Activated T-helper 1 cell treated with anti-CD3 and anti-CD28 coated beads, Interleukin-2, amount 50 U/mL, for 16 hours (primary cell): ENCODE measurements around the gene PATE4.
"Not testable (repeated sequence)": the region's sequence is repeated elsewhere in the genome, so short reads cannot be mapped to it uniquely, and the experiment has no call there.

Experiments
- DNase-seq, 2 donors: peaks; one replicate each; pipeline ENCODE4 v3.0.0-alpha.2; 2020; ENCODE audit warnings: low read depth in 1 of 2, low spot score in 1 of 2

Gene PATE4, protein sequence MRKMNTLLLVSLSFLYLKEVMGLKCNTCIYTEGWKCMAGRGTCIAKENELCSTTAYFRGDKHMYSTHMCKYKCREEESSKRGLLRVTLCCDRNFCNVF

DNA sequence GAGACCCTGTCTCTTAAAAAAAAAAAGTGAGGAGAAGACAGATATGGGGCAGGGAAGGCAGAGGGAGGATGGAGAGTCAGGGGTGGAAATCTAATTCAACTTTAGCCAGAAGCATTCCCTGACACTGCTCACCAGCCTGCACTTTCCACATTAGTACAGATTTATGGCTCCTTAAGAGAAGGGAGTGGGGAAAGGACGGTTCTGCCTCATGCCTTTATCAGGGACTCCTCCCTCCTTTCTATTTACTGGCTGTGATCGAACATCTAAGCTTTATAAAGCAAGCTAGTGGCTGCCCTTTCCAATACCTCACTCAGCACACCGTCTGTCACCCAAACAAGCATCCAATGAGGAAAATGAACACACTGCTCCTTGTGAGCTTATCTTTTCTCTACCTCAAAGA is at the start of gene PATE4:
Gene PATE4, plus strand, starts transcription at position 301 of the 400 bp plus-strand sequence. Its CDS starts 44 bp downstream, at position 345.
- DNase-seq: no peak

DNA sequence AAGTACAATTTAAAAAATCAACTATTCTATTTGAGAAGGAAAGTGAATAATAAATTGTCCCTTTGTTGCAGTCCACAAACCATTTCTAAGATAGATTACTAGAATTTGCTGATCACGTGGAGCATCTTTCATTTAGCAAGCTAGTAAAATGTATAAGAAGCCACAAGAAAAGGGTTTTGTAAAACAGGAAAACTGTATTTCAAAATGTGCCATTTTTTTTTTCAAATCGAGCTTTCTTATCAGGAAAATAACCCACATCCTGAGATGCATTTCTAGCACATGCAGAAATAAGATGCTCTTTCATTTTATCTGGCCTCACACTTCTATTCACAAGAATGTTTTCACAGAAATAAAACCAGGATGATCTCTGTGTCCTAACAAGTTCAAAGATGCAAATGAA is 48.4 kb upstream of the PATE4 start:
- no peak for DNase-seq

DNA sequence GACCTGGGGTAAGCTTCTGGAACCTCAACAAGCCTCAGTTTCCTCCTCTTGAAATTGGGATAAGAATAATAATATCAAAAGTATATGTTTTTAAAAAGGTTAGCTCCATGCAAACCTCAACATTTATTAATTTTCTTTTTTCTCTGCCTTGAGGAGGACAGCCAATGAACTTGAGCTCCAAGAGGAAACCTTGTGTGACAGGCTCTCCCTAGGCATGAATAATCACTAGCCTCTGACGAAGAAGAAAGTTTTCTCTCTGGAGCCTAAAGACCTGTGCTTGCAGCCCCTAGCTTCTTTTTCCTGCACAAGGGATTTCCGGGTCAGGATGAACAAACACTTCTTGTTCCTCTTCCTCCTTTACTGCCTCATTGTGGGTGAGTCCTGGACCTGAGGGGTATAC is 45.3 kb upstream of the PATE4 start, which contains the start of gene PATE3:
Gene PATE3, plus strand, starts transcription at position 301 of the 400 bp plus-strand sequence. Its CDS starts 25 bp downstream, at position 326.
- DNase-seq: no peak

DNA sequence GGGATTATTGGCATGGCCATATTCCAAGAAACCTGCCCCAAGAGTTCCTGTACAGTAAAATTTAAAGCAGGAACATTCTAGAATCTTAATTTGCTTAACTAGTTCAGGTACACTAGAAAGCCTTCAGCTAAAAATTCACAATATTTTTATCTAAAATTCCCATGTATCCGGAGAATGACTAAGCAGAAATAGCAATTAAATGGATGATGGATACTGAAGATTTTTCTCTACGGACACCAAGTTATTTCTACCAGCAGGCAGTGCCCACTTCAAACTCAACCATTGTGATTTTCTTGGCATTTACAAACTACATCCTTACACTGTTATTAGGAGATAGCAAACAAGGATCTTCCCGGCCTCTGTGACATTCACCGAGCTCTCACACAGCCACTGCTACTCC is 42.3 kb upstream of the PATE4 start:
- no peak for DNase-seq

DNA sequence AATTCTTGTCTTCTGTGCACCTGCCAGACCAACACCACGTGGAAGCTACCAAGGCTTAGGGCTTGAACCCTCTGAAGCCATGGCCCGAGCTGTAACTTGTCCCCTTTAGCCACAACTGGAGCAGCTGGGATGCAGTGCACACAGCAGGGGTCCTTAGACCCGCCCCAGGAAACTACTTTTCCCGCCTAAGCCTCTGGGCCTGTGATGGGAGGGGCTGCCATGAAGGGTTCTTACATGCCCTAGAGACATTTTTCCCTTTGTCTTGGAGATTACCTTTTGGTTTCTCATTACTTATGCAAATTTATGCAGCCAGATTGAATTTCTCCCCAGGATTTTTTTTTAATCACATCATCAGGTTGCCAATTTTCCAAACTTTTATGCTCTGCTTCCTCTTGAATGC is 35.5 kb upstream of the PATE4 start:
- DNase-seq: no peak

DNA sequence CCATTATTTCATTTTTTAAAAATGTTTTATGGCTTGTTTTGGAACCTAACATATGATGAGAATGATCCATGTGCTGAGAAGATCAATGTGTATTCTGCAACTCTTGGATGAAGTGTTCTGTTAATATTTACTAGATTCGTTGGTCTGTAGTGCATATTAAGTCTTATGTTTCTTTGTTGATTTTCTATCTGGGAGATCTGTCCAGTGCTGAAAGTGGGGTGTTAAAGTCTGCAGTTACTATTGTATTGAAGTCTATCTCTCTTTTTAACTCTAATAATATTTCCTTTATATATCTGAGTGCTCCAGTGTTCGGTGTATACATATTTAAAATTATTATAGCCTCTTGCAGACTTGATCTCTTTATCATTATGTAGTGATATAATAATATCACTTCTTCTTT is 33.3 kb upstream of the PATE4 start:
- no peak for DNase-seq

DNA sequence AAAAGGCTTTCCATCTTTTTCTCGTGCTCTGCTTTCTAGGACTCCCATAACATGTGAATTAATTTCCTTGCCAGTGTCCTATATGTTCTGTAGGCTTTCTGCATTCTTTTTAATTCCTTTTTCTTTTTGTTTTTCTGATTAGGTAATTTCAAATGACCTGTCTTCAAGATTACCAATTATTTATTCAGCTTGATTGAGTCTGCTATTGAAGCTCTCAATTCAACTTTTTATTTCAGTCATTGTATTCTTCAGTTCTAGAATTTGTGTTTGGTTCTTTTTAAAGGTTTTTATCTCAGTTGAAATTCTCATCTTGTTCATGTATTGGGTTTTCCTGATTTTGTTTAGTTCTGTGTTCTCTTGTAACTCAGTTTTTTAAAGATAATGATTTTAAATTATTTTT is 30.7 kb upstream of the PATE4 start:
- DNase-seq: no peak

DNA sequence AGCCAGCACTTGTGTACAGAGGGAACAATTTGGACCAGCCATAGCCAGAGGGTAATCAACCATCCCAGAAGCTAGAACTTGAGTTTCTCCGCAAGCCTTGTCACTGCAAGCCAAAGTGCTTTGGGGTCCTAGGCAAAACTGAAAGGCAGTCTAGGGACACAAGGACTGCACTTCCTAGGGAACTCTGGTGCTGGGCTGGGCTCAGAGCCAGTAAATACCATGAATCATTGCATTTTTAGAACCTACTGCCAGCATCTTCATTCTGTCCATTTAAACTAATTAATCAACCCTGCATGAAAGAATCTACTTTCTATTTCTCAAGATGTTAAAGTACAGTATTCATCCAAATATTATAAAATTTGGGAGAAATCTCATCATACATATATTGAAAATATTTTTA is 25.2 kb upstream of the PATE4 start:
- DNase-seq: no peak

DNA sequence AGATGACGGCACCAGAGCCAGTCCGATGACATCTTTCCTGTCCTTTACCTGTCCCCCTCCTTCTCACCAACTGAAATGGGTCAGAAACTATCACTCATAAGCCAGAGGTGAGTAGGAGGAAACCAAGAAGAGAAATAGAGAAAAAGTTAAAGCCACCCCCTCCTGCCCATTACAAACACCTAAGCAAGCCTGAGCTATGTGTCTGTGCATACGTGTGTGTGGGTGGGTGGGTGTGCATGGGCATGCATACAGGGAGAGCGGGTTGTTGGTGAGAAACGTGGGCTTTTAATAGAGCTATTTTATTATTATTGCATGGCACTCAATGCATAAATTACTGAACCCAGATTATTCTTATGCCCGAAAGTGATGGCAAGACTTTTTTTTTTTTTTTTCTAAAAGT is 2.6 kb downstream of the PATE4 start:
- DNase-seq: no peak

DNA sequence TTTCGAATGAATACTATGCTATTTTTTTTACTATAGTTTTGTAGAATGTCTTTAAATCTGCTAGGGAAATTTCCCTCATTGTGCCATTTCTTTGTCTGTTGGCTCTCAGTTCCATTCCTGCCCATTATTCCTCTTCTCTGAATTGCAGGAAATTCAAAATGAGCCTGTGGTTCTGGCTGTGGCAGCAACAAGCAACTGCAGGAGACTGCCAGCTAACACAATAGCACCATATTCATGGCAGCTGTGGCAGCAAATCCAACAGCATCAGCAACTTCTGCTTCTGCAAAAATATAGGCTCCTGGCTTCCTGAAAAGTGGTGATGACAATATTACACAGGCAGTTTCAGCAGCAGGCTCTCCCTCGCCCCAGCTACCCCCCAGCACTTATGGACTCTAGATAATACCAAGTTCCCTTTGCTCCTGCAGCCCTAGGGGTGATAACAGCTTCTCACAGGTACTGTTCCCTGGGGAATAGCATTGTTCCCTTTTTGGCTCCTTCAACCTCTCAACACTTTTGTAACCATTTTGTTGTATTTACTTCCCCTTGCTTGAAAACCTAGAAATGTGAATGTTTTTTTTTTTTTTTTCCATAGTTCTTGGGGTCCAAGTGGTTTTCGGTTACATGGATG is 9.3 kb downstream of the PATE4 start:
- DNase-seq: no peak

DNA sequence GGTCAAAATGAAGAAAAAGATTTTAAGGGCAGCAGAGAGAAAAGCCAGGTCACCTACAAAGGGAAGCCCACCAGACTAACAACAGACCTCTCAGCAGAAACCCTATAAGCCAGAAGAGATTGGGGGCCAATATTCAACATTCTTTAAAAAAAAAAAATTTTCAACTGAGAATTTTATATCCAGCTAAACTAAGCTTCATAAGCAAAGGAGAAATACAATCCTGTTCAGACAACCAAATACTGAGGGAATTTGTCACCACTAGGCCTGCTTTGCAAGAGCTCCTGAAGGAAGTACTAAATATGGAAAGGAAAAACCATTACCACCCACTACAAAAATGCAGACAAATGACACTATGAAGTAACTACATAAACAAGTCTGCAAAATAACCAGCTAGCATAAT is 13.1 kb downstream of the PATE4 start:
- no peak for DNase-seq

DNA sequence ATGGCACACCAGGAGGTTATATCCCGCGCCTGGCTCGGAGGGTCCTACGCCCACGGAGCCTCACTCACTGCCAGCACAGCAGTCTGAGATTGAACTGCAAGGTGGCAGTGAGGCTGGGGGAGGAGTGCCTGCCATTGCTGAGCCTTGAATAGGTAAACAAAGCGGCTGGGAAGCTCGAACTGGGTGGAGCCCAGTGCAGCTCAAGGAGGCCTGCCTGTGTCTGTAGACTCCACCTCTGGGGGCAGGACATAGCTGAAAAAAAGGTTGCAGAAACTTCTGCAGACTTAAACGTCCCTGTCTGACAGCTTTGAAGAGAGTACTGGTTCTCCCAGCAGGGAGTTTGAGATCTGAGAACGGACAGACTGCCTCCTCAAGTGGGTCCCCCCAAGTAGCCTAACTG is 24.6 kb downstream of the PATE4 start:
- DNase-seq: not testable (repeated sequence)

DNA sequence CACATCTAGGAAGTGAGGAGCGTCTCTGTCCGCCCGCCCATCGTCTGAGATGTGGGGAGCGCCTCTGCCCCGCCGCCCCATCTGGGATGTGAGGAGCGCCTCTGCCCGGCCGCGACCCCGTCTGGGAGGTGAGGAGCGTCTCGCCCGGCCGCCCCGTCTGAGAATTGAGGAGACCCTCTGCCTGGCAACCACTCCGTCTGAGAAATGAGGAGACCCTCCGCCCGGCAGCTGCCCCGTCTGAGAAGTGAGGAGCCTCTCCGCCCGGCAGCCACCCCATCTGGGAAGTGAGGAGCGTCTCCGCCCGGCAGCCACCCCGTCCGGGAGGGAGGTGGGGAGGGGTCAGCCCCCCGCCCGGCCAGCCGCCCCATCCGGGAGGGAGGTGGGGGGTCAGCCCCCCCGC is 29.7 kb downstream of the PATE4 start:
- DNase-seq: not testable (repeated sequence)

DNA sequence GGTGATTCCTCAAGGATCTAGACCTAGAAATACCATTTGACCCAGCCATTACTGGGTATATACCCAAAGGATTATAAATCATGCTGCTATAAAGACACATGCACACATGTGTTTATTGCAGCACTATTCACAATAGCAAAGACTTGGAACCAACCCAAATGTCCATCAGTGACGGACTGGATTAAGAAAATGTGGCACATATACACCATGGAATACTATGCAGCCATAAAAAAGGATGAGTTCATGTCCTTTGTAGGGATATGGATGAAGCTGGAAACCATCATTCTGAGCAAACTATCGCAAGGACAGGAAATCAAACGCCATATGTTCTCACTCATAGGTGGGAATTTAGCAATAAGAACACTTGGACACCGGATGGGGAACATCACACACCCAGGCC is 32.2 kb downstream of the PATE4 start:
- DNase-seq: not testable (repeated sequence)

DNA sequence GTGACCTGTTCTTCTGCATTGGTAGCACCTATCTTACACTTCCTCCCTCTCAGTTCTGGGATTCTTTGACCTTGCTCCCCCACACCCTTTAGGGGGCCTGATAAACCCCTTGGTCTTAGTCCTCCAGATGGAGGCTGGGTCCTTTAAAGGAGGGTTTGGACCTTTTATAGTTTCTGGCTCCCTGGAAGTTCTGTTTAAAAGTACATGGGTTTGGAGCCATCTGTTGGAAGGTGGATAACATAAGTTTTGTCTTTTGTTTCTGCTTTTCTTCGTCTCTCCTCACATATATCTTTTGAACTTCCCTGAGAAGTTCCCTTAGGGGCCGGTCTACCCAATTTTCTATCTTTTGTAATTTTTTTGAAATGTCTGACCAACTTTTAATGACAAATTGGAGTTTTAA is 36.4 kb downstream of the PATE4 start:
- no peak for DNase-seq

DNA sequence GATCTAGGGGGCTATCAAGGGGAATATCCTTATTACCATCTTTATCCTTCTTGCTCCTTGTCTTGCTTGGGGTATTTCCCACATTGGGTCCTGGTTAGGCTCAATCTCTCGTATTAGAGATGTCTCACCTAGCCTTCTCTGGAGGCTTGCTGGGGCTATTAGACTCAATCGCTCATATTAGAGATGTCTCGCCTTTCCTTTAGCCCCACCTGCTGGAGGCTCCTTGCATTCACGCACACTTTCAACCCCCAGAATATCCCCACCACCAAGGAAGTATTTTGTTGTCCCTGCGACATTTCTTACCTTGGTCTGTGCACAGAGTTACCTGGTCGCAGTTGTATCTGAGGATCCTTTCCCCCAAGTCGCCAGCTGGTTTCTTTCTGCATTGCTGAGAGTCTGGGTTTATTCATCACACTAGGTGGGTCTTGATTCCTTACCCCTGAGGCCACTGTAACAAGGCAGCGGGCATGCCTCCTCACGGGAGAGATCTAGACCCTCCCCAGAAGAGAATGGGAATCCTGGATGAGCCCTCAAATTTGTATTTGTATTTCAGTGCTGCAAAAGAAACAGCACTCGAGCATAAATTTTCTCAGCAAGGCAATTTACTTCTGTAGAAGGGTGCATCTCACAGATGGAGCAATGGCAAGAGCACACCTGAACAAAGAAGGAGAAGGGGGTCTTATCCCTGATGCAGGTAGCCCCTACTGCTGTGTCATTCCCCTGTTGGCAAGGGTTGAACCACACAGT is 38.4 kb downstream of the PATE4 start:
- DNase-seq: no peak

DNA sequence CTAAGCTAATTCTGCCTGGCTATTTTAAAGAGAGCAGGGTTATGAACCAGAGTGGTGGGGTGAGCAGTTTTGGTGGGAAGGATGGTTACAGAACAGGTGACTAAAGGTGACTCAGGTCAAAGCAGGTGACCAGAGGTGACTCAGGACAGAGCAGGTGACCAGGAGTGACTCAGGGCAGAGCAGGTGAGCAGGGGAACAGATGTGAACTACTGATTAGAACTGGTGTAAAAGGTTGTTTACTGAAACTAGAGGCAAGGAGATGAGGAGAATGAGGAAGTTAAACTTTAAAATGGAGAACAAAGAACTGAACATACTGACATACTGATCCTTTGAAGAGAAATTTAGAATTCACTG is 39.0 kb downstream of the PATE4 start:
- no peak for DNase-seq

DNA sequence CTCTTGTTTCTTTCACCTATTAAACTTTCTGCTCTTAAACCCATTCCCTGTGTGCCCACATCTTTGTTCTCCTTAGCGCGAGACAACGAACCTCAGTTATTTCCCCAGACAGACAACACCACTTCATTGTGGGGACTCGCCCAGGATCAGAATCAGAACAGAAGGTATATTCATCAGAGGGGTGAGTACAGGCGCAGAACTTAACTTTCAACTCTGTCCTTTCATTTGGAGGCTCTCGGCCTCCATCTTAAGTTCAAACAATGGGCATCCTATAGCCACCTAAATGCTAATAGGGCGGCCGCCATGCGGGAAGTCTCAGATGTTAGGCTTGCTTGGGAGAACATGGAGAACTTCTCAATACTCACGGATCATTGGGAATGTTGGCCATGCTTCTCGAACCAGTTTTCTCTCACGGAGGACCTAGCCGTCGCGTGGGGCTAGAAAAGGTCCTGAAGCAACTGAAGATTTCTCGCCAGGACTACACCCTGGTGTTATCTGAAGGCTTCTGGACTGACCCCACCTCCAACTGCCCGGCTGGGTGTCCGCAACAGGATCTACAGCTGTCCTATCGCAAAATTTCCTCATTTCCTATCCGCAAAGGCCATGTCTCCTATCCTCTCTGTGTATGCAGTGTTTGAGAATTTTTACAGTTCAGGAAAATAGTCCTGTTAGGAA is 40.9 kb downstream of the PATE4 start:
- DNase-seq: no peak

DNA sequence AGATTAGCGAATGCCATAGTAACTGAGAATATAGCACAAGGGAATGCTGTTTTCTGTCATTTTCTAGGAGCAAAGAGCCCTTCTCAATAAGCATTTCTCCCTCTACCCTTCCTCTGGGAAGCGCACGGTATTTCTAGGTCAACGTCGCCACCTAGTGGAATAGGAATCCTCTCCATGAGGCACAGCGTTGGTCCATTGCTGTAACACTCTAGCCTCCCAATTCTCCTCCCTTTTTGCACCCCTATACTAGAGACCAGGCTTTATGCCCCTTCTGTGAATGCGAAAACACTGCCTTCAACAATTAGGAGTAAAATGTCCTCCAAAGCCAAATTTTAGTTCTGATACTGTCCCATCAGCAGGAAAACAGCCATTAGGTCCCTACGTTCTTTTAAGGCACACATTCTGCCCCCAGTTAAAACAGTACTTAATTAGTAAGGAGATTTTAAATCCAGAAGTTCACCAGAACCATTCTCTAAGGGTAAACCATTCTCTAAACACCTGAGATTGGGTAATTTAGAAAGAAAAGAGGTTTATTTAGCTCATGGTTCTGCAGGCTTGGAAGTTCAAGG is 41.5 kb downstream of the PATE4 start:
- DNase-seq: no peak

DNA sequence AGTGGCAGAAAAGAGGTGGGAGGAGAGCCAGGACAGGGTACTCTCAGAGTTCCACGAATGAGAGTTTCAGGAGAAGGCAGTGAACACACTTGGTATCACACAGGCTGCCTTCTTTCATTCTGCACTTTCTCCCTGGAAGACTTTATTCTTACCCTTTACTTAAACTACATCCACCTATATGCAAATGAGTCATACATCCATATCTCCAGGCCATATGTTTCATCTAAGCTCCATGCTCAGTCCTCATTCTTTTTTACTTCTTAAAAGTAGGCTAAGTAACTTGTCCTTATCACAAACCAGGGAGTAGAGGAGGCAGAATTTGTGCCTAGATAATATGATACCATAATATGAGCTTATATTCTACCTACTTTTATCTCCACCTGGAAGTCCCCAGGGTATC is 48.2 kb downstream of the PATE4 start:
- no peak for DNase-seq

DNA sequence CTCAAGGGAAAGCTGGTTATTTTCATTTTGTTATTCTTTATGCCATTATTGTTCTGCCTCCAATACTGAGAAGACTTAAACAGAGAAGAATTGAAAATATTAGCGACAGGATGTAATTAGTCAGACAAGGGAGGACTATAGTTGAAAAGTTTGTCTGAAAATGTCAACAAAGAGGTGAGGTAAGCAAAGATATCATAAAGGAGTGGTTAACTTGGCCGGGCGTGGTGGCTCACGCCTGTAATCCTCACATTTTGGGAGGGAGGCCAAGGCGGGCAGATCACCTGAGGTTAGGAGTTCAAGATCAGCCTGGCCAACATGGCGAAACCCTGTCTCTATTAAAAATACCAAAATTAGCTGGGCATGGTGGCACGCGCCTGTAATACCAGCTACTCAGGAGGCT is 50.3 kb downstream of the PATE4 start:
- no peak for DNase-seq

DNA sequence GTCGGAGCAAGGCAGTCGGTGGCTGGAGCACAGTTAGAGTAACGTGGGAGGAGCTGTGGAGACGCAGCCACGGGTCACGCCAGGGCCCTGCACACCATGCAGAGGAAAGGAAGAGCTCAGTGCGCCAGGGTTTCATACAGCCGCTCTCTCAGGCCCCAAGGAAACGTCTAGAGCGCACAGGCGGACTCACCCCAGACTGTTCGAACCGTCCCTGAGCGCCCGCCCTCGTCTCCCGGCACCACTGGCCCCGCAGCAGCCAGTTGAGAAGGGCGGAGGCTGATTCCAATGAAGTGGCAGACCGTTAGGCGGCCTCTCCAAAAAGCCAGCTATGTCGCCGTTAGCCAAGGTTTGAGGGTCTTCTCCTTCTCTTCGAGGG is 53.9 kb downstream of the PATE4 start:
- DNase-seq: peak in 1 of 2 donors; percentile 13
